Osteoblast (primary cell): ENCODE data around the gene PAGE2. TPM values are rescaled to one million over a fixed set of nuclear protein-coding genes. Genes with fewer than 3 reads are reported as not detected.

ENCODE experiments used
- DNase-seq: peaks from one replicate; pipeline ENCODE4 v3.0.0; 2011; ENCODE audit warnings: low spot score, mixed read lengths; ENCODE audit not compliant: insufficient read length; ENCODE audit errors: missing footprints
- H2AFZ ChIP-seq: 2 replicates; pipeline ENCODE4 v1.6.0; 2011; ENCODE audit warnings: mild to moderate bottlenecking, low read length
- H3K27ac ChIP-seq: 2 replicates; pipeline ENCODE4 v1.5.1; 2011; ENCODE audit warnings: mild to moderate bottlenecking, low read depth, low read length, moderate library complexity
- H3K27me3 ChIP-seq: 2 replicates; pipeline ENCODE4 v1.6.0; 2012; ENCODE audit warnings: mild to moderate bottlenecking, control low read depth, inconsistent platforms, low read length, moderate library complexity; ENCODE audit not compliant: insufficient read depth
- H3K36me3 ChIP-seq: 2 replicates; pipeline ENCODE4 v1.5.1; 2011; ENCODE audit warnings: mild to moderate bottlenecking, low read length, control low read depth, moderate library complexity; ENCODE audit not compliant: insufficient read depth
- H3K4me1 ChIP-seq: 2 replicates; pipeline ENCODE4 v1.5.1; 2011; ENCODE audit warnings: mild to moderate bottlenecking, low read length, control low read depth, moderate library complexity; ENCODE audit not compliant: insufficient read depth
- H3K4me2 ChIP-seq: 2 replicates; pipeline ENCODE4 v1.6.0; 2011; ENCODE audit warnings: mild to moderate bottlenecking, low read length; ENCODE audit not compliant: insufficient read depth
- H3K4me3 ChIP-seq: fragments of 200-600 bp; sonication (generic); 3 replicates; pipeline ENCODE4 v1.5.1; 2012; ENCODE audit warnings: mild to moderate bottlenecking, low read length, inconsistent platforms; ENCODE audit not compliant: insufficient read depth
- H3K79me2 ChIP-seq: 2 replicates; pipeline ENCODE4 v1.6.0; 2012; ENCODE audit warnings: mild to moderate bottlenecking, low read length, control low read depth, inconsistent platforms; ENCODE audit not compliant: insufficient read depth
- H3K9me3 ChIP-seq: 2 replicates; pipeline ENCODE4 v1.5.1; 2011; ENCODE audit warnings: low read depth, low read length, control low read depth
- H4K20me1 ChIP-seq: 2 replicates; pipeline ENCODE4 v1.6.0; 2012; ENCODE audit warnings: mild to moderate bottlenecking, low read length, control low read depth; ENCODE audit not compliant: insufficient read depth
- CTCF ChIP-seq: IDR thresholded peaks from 2 replicates; pipeline ENCODE4 v1.5.1; 2011; ENCODE audit warnings: mild to moderate bottlenecking, low read depth, low read length, moderate library complexity; ENCODE audit errors: extremely low read depth
- total RNA-seq: library from RNA; depleted of rRNA; stranded (reverse); fragments of >200 nt; gene quantifications from 2 replicates; pipeline ENCODE4 v1.2.3, GENCODE V29; 2012

The PAGE2 gene
- total RNA-seq, 1 donor = not detected

DNA sequence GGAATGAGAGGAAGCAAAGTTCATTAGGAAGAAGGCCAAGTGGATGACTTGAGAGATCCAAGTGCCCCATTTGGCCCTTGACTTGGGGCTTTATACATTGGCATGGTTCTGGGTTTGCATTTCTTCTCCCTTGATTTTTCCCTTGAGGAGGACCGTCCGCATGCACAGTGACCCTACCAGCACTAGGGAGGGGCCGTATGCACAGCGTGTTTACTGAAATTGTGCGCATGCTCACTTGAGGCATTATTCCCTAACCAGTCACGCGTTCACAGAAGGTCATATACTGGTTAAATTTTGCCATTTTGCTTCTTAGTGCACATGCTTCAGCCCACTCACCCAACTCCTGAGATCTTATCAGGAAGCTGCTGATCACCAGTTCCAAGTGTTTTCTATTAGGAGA lies 35.1 kb downstream of the PAGE2 start:
- Histone ChIP-seq H3K36me3 (no peaks in the 10 kb centered on the region), H3K4me2 (no peak overlapping the region), H3K4me3 (no peak overlapping the region), H3K79me2 (no peaks in the 10 kb centered on the region), H3K4me1 (no peaks in the 10 kb centered on the region), H3K9me3 (no peaks in the 10 kb centered on the region), H4K20me1 (no peaks in the 10 kb centered on the region), H3K27ac (no peak overlapping the region), H3K27me3 (peaks cover 15% of the 10 kb centered on the region), H2AFZ (no peak overlapping the region)
- no peak for DNase-seq
- TF ChIP-seq CTCF = no peak

GRCh38 chrX:55127692-55128091 lies 38.9 kb downstream of the PAGE2 start:
- H3K79me2 ChIP-seq = no peaks in the 10 kb centered on the region
- H3K4me3 ChIP-seq = no peak overlapping the region
- H3K27me3 ChIP-seq = peaks cover 18% of the 10 kb centered on the region
- H3K36me3 ChIP-seq = no peaks in the 10 kb centered on the region
- no peak for DNase-seq
- no peak overlapping the region for H2AFZ ChIP-seq
- no peak overlapping the region for H3K4me2 ChIP-seq
- H3K4me1 ChIP-seq = no peaks in the 10 kb centered on the region
- no peak for TF ChIP-seq CTCF
- no peak overlapping the region for H3K27ac ChIP-seq
- H3K9me3 ChIP-seq = no peaks in the 10 kb centered on the region
- H4K20me1 ChIP-seq = peaks cover 2% of the 10 kb centered on the region

DNA sequence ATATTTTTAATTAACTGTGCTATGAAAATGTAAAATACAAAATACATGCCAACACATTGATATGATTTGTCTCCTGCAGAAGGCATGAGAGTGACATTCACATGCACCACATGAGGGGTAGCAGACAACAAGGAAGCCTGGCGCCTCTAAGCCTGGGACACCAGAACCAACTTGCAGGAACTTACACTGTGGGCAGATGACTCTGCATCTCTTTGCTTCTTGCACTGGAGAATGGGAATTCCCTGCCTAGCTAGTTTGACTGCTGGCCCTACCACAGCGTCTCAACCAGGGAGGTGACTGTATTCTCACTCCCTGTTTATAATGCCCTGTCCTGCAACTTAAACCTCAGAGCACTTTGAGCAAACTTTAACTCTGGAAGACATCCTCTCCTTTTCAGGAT lies 40.5 kb downstream of the PAGE2 start:
- Histone ChIP-seq H2AFZ (no peak overlapping the region), H3K9me3 (no peaks in the 10 kb centered on the region), H3K79me2 (no peaks in the 10 kb centered on the region), H3K36me3 (no peaks in the 10 kb centered on the region), H3K27me3 (peaks cover 19% of the 10 kb centered on the region), H3K4me2 (no peak overlapping the region), H3K4me3 (no peak overlapping the region), H3K27ac (no peak overlapping the region), H3K4me1 (no peaks in the 10 kb centered on the region), H4K20me1 (peaks cover 2% of the 10 kb centered on the region)
- no peak for DNase-seq
- TF ChIP-seq CTCF = no peak

DNA sequence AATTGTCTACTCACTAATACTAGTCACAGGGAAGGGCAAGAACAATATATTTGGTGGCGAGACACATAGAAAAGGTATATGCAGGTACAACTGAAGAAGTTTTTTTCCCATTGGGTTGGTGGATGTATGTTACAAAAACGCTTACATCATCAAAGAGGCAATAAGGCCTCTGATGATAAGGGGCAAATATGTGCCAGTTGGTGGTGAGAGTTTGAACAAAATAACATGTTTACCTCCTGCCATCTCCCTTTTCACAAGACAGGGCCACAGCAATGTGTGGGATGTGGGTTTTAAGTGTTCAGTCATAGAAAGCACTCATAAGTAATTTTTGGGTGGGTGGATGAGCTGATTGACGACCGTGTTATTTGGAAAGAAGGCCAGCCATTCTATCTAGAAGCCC lies 41.7 kb downstream of the PAGE2 start:
- peaks cover 19% of the 10 kb centered on the region for H3K27me3 ChIP-seq
- no peaks in the 10 kb centered on the region for H3K4me1 ChIP-seq
- H2AFZ ChIP-seq = no peak overlapping the region
- no peaks in the 10 kb centered on the region for H3K79me2 ChIP-seq
- no peaks in the 10 kb centered on the region for H3K9me3 ChIP-seq
- no peak overlapping the region for H3K27ac ChIP-seq
- TF ChIP-seq CTCF = no peak
- no peak overlapping the region for H3K4me3 ChIP-seq
- H3K4me2 ChIP-seq = no peak overlapping the region
- DNase-seq = no peak
- no peaks in the 10 kb centered on the region for H3K36me3 ChIP-seq
- H4K20me1 ChIP-seq = peaks cover 2% of the 10 kb centered on the region
